K562 (cell line): Measurements from ENCODE around the gene SERPINB11.

Experiments used
- CHD4 ChIP-seq: fragments of 200-600 bp; sonication (generic); IDR thresholded peaks from 3 replicates; pipeline ENCODE4 v1.6.1; 2012; ENCODE audit warnings: low read depth, mild to moderate bottlenecking, mixed read lengths, low read length, inconsistent platforms; ENCODE audit not compliant: insufficient read depth, insufficient replicate concordance, poor library complexity, severe bottlenecking
- DLX4 ChIP-seq: fragments of 250-450 bp; sonication (Bioruptor Pico); IDR thresholded peaks from 2 replicates; pipeline ENCODE4 v1.6.1; 2021; ENCODE audit warnings: mild to moderate bottlenecking
- GABPB2 ChIP-seq: fragments of 250-450 bp; sonication (Bioruptor Pico); conservative IDR thresholded peaks from 2 replicates; pipeline ENCODE4 v1.5.1; 2021; ENCODE audit warnings: mild to moderate bottlenecking
- NUFIP1 ChIP-seq: fragments of 450-650 bp; IDR thresholded peaks from 2 replicates; pipeline ENCODE4 v1.6.1; 2018; ENCODE audit not compliant: partially characterized antibody
- TCF7L2 ChIP-seq: fragments of 150-350 bp; IDR thresholded peaks from 2 replicates; pipeline ENCODE4 v1.6.1; 2016; ENCODE audit warnings: low read depth, mild to moderate bottlenecking, low read length, moderate library complexity
- USF1 ChIP-seq: sonication (generic); formaldehyde crosslinking; IDR thresholded peaks from 2 replicates; pipeline ENCODE4 v1.9.0; 2022; ENCODE audit warnings: mild to moderate bottlenecking, missing genetic modification reagents
- ZNF431 ChIP-seq: sonication (generic); formaldehyde crosslinking; IDR thresholded peaks from 2 replicates; pipeline ENCODE4 v1.8.0; 2022; ENCODE audit warnings: mild to moderate bottlenecking, missing genetic modification reagents

- no peak for TF ChIP-seq USF1
- TF ChIP-seq ZNF431 (CRISPR knock-in tag) = no peak
- no peak for TF ChIP-seq CHD4
- TF ChIP-seq NUFIP1 = no peak
- no peak for TF ChIP-seq GABPB2 (CRISPR knock-in tag)
- TF ChIP-seq DLX4 (CRISPR knock-in tag) = no peak
- TF ChIP-seq TCF7L2 = no peak
Observed at GRCh38 chr18:63689064-63689463, 13.7 kb upstream of the SERPINB11 start.
